B cell (primary cell): ENCODE data around the gene TEX101.

Source experiments
- EZH2 ChIP-seq: IDR thresholded peaks from 2 replicates; pipeline ENCODE4 v1.6.1; 2012; ENCODE audit warnings: borderline replicate concordance, low read depth, mild to moderate bottlenecking, moderate library complexity, low read length; ENCODE audit not compliant: insufficient read depth, poor library complexity, severe bottlenecking
- TF ChIP-seq, protein P1 (sequence below): fragments of 200-600 bp; IDR thresholded peaks from one replicate; pipeline ENCODE4 v1.8.0; 2022; ENCODE audit warnings: antibody characterized with exemption, mild to moderate bottlenecking

DNA sequence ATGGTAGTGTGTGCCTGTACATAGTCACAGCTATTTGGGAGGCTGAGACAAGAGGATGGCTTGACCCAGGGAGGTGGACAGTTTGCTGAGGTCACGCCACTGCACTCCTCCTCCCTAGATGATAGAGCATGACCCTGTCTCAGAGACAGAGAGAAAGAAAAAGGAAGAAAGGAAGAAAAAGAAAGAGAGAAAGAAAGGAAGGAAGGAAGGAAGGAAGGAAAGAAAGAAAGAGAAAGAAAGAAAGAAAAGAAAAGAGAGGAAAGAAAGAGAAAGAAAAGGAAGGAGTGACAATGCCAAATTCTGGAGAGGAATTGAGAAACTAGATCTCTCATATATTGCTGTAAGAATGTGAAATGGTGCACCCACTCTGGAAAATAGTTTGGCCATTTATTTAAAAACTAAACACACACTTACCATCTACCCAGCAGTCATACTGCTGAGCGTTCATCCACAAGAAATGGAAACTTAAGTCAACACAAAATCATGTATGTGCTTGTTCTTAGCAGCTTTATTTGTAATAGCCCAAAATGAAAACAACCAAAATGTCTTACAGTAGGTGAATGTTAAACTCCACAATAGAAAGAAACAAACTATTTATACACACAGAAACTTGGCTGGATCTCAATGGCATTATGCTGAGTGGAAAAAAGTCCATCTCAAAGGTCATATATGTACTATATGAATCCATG lies 7.5 kb downstream of the TEX101 start:
- TF ChIP-seq, protein P1, sequence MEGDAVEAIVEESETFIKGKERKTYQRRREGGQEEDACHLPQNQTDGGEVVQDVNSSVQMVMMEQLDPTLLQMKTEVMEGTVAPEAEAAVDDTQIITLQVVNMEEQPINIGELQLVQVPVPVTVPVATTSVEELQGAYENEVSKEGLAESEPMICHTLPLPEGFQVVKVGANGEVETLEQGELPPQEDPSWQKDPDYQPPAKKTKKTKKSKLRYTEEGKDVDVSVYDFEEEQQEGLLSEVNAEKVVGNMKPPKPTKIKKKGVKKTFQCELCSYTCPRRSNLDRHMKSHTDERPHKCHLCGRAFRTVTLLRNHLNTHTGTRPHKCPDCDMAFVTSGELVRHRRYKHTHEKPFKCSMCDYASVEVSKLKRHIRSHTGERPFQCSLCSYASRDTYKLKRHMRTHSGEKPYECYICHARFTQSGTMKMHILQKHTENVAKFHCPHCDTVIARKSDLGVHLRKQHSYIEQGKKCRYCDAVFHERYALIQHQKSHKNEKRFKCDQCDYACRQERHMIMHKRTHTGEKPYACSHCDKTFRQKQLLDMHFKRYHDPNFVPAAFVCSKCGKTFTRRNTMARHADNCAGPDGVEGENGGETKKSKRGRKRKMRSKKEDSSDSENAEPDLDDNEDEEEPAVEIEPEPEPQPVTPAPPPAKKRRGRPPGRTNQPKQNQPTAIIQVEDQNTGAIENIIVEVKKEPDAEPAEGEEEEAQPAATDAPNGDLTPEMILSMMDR, result no peak
- TF ChIP-seq EZH2, result no peak
